Left renal pelvis (tissue), 4 donors: ENCODE measurements around the gene LRIG1. TPM values are rescaled to one million over a fixed set of nuclear protein-coding genes. Genes with fewer than 3 reads are reported as not detected.

Experiments used
- DNase-seq, 4 donors: peaks; one replicate each; pipeline ENCODE4 v3.0.0-alpha.2; 2013; ENCODE audit warnings: low read depth in 4 of 4, low spot score in 3 of 4
- polyA plus RNA-seq, 4 donors: library from polyadenylated mRNA; unstranded; fragments of 120-200 nt; gene quantifications; one replicate each; pipeline ENCODE4 v1.2.1, GENCODE V29; 2013; ENCODE audit not compliant: insufficient read length in 4 of 4

LRIG1 gene
- polyA plus RNA-seq, 4 donors = 19.6 to 30.9 (median 26.2) TPM

GRCh38 chr3:66392512-66392911 is 108.3 kb downstream of the LRIG1 start:
- DNase-seq = no peak

- DNase-seq = no peak
These were observed 110.8 kb downstream of the LRIG1 start for GRCh38 chr3:66390013-66390412.

DNA sequence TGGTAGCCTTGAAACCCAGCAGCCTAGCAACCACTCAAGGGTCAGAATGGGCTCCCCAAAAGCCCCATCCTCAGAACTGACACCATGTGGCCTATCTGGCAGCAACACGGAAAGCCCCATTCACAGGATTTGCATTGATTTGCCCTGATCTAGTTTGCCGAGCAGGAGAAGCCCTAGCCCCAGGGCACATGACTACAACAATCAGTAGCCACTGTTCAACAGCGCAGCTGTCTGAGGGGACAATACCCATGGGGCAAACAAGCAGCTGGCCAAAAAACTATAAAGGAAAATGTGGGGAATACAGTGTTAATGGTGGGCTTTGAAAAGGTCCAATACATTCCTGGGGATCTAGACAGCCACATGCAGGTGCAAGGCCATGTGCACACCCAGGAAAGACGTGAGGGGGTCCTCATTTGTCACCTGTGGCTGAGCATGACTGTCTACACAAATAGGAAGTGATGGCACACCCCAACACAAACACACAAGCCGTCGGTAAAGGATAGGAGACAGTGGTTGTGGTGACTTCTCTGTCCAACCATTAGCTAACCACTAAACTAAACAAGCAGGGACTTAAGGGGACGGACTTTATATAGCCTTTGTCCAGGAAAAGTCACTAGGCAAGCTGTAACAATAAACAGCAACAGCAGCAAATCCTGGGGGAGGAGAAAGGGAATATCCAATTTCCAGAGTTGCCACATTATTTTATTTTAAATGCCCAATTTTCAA is 113.7 kb downstream of the LRIG1 start:
- no peak for DNase-seq

DNA sequence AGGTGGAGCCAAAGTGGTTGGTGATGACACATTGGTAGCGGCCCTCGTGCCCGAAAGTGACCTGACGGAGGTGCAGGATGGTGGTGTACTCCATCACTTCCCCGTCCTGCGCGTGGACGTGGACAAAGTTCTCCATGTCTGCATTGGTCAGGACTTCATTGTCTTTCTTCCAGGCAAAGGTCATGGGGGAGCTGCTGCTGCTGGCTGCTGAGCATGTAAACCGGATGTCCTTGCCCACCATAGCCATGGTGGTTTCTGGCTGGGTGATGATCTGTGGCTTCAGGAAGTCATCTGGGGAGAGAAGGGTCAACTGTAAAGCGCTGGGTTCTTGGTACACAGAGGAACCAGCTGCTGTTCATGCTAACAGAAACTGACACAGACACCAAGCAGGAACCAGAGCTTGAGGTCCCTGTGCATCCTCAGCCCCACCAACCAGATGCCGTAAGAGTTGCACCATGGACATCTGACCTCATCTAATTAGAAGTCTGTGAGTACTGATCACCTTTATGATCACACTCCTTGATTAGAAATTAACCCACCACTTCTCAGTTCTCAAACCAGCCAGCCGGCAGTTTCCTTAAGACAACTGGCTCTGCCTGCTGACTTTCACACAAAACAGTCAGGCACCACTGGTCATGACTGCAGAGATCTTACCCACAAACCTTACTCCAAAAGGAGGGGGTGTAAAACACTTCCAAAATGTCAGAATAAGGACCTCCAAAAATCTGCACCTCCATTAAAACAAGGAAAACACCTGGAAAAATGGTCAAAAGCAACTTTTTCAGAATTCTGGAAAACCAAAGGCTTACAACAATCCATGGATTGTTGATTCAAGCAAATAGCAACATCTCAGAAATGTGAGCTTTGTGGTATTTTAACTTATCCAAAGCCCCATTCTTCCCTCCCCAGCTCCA is 114.6 kb downstream of the LRIG1 start:
- no peak for DNase-seq

- DNase-seq = no peak
These were observed 115.8 kb downstream of the LRIG1 start for GRCh38 chr3:66385066-66385465.

DNA sequence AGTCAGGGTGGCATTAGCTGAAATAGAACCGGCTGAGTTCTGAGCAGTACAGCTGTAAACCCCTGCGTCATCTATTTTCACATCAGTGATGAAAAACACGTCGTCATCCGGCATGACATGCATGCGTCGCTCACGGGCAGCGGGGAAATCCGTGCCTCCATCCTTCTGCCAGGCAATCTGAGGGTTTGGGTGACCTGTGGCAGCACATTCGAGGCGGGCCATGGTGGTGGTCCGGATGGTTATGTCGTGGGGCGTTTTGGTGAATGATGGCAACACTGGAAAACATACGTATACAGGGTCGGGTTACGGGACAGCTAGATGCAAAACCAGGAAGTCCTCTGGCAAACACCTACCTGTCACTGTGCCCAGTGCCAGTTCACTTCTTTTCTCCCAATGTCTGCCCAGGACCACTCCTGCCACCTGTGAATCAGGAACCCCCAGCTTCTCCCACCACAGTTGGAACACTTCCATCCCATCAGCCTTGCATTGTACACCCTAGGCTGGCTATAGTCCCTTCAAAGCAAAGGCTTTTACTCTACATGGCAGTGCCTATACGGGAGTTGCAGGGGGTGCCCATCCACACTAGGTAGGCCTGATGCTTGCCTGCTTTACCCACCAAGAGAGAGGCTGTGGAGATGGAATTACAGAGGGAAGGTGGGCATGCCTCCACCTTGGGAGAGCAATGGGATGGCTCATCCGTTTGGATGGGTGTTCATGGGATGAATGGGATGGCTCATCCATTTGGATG is 116.7 kb downstream of the LRIG1 start:
- DNase-seq = no peak

DNA sequence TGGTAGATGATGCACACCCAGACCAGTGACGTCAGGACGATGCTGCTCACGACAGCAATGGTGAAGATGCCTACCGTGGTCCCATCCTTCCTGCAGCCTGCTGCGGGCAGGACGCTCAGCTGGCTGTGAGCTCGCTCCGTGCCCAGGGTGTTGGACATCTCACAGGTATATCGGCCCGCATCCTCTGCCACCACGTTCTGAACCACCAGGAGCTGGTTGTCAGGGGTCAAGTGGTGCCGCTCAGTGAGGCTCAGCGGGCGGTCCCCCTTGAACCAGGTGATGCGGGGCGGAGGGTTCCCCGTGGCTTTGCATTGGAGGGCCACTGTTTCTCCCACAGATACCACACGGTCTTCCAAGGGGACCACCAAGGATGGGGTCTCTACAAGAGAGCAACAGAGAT is 117.8 kb downstream of the LRIG1 start:
- DNase-seq = no peak

GRCh38 chr3:66382142-66382541 is 118.7 kb downstream of the LRIG1 start:
- DNase-seq = no peak

- no peak for DNase-seq
These were observed 119.2 kb downstream of the LRIG1 start for GRCh38 chr3:66381626-66382025.

- DNase-seq = no peak
These were observed 120.5 kb downstream of the LRIG1 start for GRCh38 chr3:66380200-66380932.

DNA sequence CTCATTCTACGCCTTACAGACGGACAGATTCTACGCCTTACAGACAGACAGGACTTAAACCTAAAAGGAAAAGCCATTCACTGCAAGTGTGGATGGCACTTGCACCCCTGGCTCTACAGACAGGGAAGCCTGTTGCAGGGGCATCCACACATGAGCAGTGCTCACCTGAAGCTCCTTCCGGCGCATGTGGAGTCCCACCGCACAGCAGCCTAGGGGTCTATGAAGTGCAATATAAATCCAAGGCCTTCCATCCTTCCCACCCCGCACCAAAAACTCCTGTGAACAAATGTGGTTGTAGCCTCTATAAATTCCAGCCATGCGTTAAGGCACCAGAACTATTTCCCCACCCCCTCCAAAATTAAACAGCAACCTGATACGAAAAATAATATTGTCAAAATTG is 121.3 kb downstream of the LRIG1 start:
- no peak for DNase-seq

- DNase-seq = no peak
These were observed 122.6 kb downstream of the LRIG1 start for GRCh38 chr3:66378256-66378655.

- no peak for DNase-seq
These were observed 123.0 kb downstream of the LRIG1 start for GRCh38 chr3:66377800-66378199.

DNA sequence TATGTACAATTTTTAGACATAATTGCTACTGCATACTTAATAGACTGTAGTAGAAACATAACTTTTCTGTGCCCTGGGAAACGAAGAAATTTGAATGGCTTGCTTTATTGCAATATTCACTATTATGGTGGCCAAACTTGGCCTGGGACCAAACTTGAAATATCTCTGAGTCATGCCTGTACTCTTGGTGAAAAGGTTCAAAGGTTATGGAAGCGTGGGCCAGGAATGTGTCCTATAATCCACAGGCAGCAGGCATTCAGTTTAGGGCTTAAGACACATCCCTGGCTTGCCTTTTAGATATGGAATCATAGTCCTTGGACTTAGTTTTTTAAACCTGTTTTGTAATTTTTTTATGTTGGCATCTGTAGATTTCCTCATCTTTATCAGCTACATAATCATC is 124.3 kb downstream of the LRIG1 start:
- no peak for DNase-seq

DNA sequence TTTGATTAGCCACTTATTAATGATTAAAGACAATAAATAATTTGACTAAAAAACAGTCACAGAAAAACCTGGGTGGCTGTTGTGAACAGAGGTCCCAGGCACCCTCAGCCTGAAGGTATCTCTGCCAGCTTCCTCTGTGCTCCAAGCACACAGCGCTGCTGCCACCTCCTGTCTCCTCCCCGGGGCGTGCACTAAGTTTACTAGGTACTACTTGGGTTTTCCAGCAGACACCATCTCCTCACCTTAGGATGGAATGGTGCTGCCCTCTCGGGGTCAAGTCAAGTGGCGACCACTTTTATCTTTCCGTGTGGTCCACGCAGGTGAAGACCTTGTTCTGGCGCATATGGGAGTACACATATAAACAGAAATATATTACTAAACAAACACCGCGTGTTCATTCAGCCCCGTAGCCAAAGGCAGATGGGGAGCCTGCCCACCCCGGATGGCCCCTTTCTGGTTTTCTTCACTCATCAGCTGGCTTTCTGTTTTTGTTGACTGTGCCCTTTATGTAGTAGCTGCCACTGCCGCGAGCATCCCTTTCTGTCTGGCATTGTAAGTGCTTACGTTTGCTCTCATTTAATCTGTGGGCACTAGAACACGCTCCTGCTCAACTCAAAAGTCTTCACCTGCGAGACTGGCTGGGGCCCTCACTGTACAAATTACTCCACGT is 128.0 kb downstream of the LRIG1 start:
- no peak for DNase-seq

DNA sequence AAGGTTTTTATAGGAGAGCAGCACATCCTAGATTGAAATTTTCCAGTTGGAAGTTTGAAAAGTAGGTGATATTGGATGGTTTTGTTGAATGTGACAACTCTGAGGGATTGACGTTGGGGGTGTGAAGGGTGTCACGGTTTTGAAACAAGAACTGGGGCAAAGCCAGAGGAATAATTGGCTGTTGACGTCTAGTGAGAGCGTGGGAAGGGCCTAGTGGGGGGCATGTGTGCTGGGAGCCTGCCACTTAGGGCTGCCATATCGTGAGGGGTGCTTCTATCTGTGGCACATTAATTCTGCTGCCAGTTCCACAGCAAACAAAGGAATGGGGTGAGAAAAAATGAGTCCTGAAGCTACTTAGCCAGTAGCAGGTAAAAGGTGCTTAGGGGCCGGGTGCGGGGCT is 129.4 kb downstream of the LRIG1 start:
- DNase-seq = no peak

DNA sequence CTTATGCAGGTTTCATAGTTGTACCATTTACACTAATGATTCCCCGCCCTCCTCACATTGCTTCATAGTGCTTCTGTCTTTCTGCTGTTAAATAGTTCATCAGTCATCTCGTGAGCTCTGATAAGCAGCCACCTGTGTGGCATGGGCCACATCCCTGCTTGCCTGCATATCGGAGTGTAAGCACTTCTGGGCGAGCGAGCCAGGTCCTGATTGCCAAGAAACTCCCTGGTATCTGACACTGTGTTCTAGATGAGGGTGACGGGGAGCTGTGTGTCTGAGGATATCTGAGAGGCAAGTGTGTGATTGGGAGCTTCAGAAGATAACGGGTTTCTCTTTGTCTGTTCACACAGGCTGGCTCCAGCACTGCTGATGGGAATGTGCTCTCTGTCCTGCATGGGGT is 130.6 kb downstream of the LRIG1 start:
- no peak for DNase-seq

DNA sequence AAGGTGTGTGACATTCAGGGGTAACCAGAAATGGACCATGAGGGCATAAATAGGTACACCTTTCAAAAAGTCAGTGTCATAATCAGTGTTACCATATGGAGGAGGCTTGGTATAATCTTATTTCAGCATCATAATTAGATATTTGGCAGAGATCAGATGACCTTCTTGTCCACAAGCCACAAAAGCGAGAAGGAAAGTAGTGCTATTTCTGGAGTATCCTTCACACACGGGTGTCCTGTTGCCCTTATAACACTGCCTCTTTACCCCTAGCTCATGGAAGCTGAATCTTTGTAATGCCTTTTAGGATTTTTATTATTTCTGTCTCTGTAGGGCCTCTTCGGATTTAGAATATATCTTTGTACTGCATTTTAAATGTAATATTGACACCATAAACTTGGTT is 132.8 kb downstream of the LRIG1 start:
- no peak for DNase-seq

DNA sequence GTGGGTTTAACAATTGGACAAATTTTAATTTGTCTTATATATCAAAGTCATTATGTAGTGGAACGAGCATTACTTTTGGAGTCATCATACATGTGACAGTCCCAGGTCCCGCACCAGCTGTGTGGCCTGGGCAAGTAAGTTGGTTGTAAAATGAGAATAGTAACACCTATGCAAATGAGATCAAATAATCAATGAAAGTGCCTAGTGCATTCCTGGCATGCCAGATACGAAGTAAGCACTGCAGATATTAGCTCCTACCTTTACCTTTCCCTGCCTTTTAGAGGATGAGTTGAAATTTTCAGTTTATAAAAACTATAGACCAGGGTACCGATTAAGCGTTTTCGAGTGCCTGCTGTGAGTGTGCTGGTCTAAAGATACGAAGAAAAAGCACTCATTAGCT is 134.1 kb downstream of the LRIG1 start:
- no peak for DNase-seq

- DNase-seq = no peak
These were observed 135.7 kb downstream of the LRIG1 start for GRCh38 chr3:66365080-66365479.
